K562 (cell line): ENCODE results near the gene TEX54. TPM values are rescaled to one million over a fixed set of nuclear protein-coding genes. Genes with fewer than 3 reads are reported as not detected.

Experiments
- ATAC-seq: fragments of 200-7000 bp; cut with Tn5 transposase; 3 replicates; pipeline ENCODE4 v1.9.1; 2020; ENCODE audit warnings: moderate library complexity
- BruUV-seq: library from RNA; stranded (reverse); fragments of 400-500 nt; replicated peaks from 2 replicates; lab custom pipeline; 2021; lab: Mats Ljungman, UMichigan
- CTCF ChIA-PET: fragments of 300-600 bp; formaldehyde crosslinking; extraction: SDS; loops from one replicate; lab custom pipeline; 2021; ENCODE audit warnings: low intra/inter-chr PET ratio; lab: Yijun Ruan, JAX
- POLR2A ChIA-PET: fragments of 300-600, 350-650 bp; sonication (Branson Sonifier 250); formaldehyde crosslinking; extraction: SDS; loops from one replicate; lab custom pipeline; 2021; ENCODE audit warnings: antibody characterized with exemption, inconsistent platforms; lab: Yijun Ruan, JAX
- DNase-seq, 4 experiments: peaks; one replicate each; pipeline versions ENCODE4 v3.0.0 to v3.0.0-alpha.2; 2011 to 2018; ENCODE audit warnings: low spot score in 3 of 4, mixed read lengths in 3 of 4; ENCODE audit errors: extremely low read depth in 1 of 4
- FAIRE-seq: peaks from 2 replicates; lab custom pipeline; 2011; peaks lifted over from hg19 to GRCh38; lab: Jason Lieb, UNC
- H2AFZ ChIP-seq: 2 replicates; pipeline ENCODE4 v1.6.0; 2011; ENCODE audit warnings: low read depth, low read length, control low read depth, inconsistent platforms
- H3K27ac ChIP-seq: fragments of 200-600 bp; 3 replicates; pipeline ENCODE4 v1.8.0; 2011; ENCODE audit warnings: low read depth, mild to moderate bottlenecking, control low read depth, inconsistent platforms, low read length, moderate library complexity, mixed read lengths; ENCODE audit errors: extremely low read depth
- H3K27me3 ChIP-seq, 2 experiments: fragments of 300-600 bp in 1 of 2; 2 replicates in 1 of 2; 3 replicates in 1 of 2; pipeline versions ENCODE4 v1.6.0 to v1.8.0; 2011; ENCODE audit warnings: inconsistent platforms in 2 of 2, low read length in 2 of 2, mild to moderate bottlenecking in 1 of 2, mixed read lengths in 1 of 2, moderate library complexity in 1 of 2; ENCODE audit not compliant: control insufficient read depth in 2 of 2, insufficient read depth in 2 of 2
- H3K36me3 ChIP-seq: fragments of 300-600 bp; 3 replicates; pipeline ENCODE4 v1.8.0; 2011; ENCODE audit warnings: mild to moderate bottlenecking, low read length, inconsistent platforms; ENCODE audit not compliant: control insufficient read depth, insufficient read depth
- H3K4me1 ChIP-seq, 2 experiments: fragments of 200-600 bp in 1 of 2; replicated peaks in 1 of 2; 2 replicates in 1 of 2; 3 replicates in 1 of 2; pipeline versions ENCODE4 v1.5.1 to v1.8.0; 2011; ENCODE audit warnings: inconsistent platforms in 2 of 2, low read length in 2 of 2, mild to moderate bottlenecking in 1 of 2, mixed read lengths in 1 of 2, moderate library complexity in 1 of 2; ENCODE audit not compliant: control insufficient read depth in 2 of 2, insufficient read depth in 2 of 2
- H3K4me2 ChIP-seq: 2 replicates; pipeline ENCODE4 v1.6.1; 2011; ENCODE audit warnings: low read length, control low read depth, inconsistent platforms, mixed read lengths; ENCODE audit not compliant: insufficient read depth
- H3K4me3 ChIP-seq: fragments of 200-600 bp; sonication (generic), shearing (Covaris generic); 2 replicates; pipeline ENCODE4 v1.5.1; 2016; ENCODE audit warnings: control low read depth, inconsistent platforms
- H3K79me2 ChIP-seq: fragments of 200-600 bp; 3 replicates; pipeline ENCODE4 v1.8.0; 2011; ENCODE audit warnings: low read length, inconsistent platforms; ENCODE audit not compliant: control insufficient read depth, insufficient read depth
- H3K9ac ChIP-seq, 2 experiments: 2 replicates each; pipeline versions ENCODE4 v1.6.0 to v1.6.1; 2011; ENCODE audit warnings: low read depth in 2 of 2, low read length in 2 of 2, control low read depth in 1 of 2, inconsistent platforms in 1 of 2, mild to moderate bottlenecking in 1 of 2, mixed read lengths in 1 of 2; ENCODE audit not compliant: insufficient read depth in 1 of 2
- H3K9me1 ChIP-seq: one replicate; pipeline ENCODE4 v1.6.0; 2011; ENCODE audit warnings: inconsistent platforms, mild to moderate bottlenecking, low read length, moderate library complexity; ENCODE audit not compliant: control insufficient read depth, insufficient read depth
- H3K9me3 ChIP-seq: replicated peaks from 2 replicates; pipeline ENCODE4 v1.5.1; 2011; ENCODE audit warnings: low read depth, low read length, inconsistent platforms; ENCODE audit not compliant: control insufficient read depth, insufficient read depth
- H4K20me1 ChIP-seq: replicated peaks from 2 replicates; pipeline ENCODE4 v1.6.1; 2011; ENCODE audit warnings: low read length, inconsistent platforms, mixed read lengths; ENCODE audit not compliant: control insufficient read depth, insufficient read depth
- CSDE1 ChIP-seq, 2 experiments: fragments of 450-650 bp; IDR thresholded peaks; 2 replicates each; pipeline ENCODE4 v1.6.1; 2016; ENCODE audit warnings: mild to moderate bottlenecking in 1 of 2
- FOS ChIP-seq: IDR thresholded peaks from 3 replicates; pipeline ENCODE4 v1.6.1; 2011; ENCODE audit not compliant: insufficient read length; ENCODE audit errors: extremely low read depth
- FOXP1 ChIP-seq: sonication (generic); formaldehyde crosslinking; IDR thresholded peaks from 2 replicates; pipeline ENCODE4 v1.8.0; 2022; ENCODE audit warnings: mild to moderate bottlenecking, missing genetic modification reagents
- GTF2E2 ChIP-seq: fragments of 200-800 bp; sonication (Bioruptor generic); IDR thresholded peaks from 2 replicates; pipeline ENCODE4 v1.6.1; 2016; ENCODE audit warnings: missing genetic modification characterization, missing compliant biosample characterization
- MYNN ChIP-seq, 2 experiments: sonication (generic); formaldehyde crosslinking in 1 of 2; IDR thresholded peaks; 2 replicates each; pipeline versions ENCODE4 v1.5.0 to v1.6.1; 2016 to 2020; ENCODE audit warnings: antibody characterized with exemption in 1 of 2, missing genetic modification reagents in 1 of 2
- NEUROD1 ChIP-seq: fragments of 150-350 bp; IDR thresholded peaks from 2 replicates; pipeline ENCODE4 v1.6.1; 2014; ENCODE audit warnings: borderline replicate concordance, low read length, low read depth; ENCODE audit not compliant: partially characterized antibody
- NR2C2 ChIP-seq, 2 experiments: fragments of 200-800 bp in 1 of 2; sonication (Bioruptor generic) in 1 of 2; sonication (generic) in 1 of 2; formaldehyde crosslinking in 1 of 2; IDR thresholded peaks; 2 replicates each; pipeline versions ENCODE4 v1.6.1 to v1.8.0; 2016 to 2022; ENCODE audit warnings: mild to moderate bottlenecking in 1 of 2, missing compliant biosample characterization in 1 of 2, missing genetic modification characterization in 1 of 2, missing genetic modification reagents in 1 of 2
- PHB2 ChIP-seq: fragments of 450-650 bp; IDR thresholded peaks from 2 replicates; pipeline ENCODE4 v1.6.1; 2017; ENCODE audit warnings: low read depth
- SAP30 ChIP-seq: fragments of 200-600 bp; sonication (generic); IDR thresholded peaks from 2 replicates; pipeline ENCODE4 v1.6.1; 2012; ENCODE audit warnings: borderline replicate concordance, low read depth, mild to moderate bottlenecking, moderate library complexity, low read length, control low read depth, inconsistent platforms; ENCODE audit not compliant: insufficient read depth, poor library complexity, severe bottlenecking
- ZEB2 ChIP-seq: fragments of 450-650 bp; IDR thresholded peaks from 2 replicates; pipeline ENCODE4 v1.6.1; 2016
- ZNF561 ChIP-seq: fragments of 450-650 bp; formaldehyde crosslinking; conservative IDR thresholded peaks from 2 replicates; pipeline ENCODE4 v1.4.0; 2020; ENCODE audit warnings: mild to moderate bottlenecking, moderate library complexity
- WGBS: fragments of 100-300 bp; shearing (Covaris generic); methylation state at CpG from one replicate; pipeline ENCODE4 v1.1.6; 2016; ENCODE audit warnings: low coverage, mixed read lengths; ENCODE audit not compliant: insufficient coverage; ENCODE audit errors: missing lambda C conversion rate; 5-methylcytosine and 5-hydroxymethylcytosine counted together
- in situ Hi-C: fragments of 300-500 bp; cut with MboI; formaldehyde crosslinking; loops from 4 replicates; pipeline ENCODE4 v1.15.0; 2018; ENCODE audit warnings: inconsistent platforms, mixed read lengths
- intact Hi-C: fragments of 100-400 bp; cut with micrococcal nuclease; formaldehyde crosslinking; loops from 2 replicates; pipeline ENCODE4 v1.14.2; 2022
- polyA plus RNA-seq, 8 experiments: library from polyadenylated mRNA; depleted of rRNA in 4 of 8; stranded (reverse) in 5 of 8; unstranded in 3 of 8; fragments of >200 nt; fragmentation: Nextera tagmentation in 2 of 8; fragmentation: Illumina TruSeq in 1 of 8; extraction: Ambion mirVana in 2 of 8; extraction: Trizol in 1 of 8; gene quantifications; 2 replicates each; pipeline versions ENCODE4 v1.2.1 to v1.2.3, GENCODE V29; 2011 to 2014; ENCODE audit warnings: inconsistent platforms in 1 of 8, missing spikeins in 1 of 8
- total RNA-seq, 7 experiments: library from RNA; depleted of rRNA in 6 of 7; stranded (reverse); fragments of >200 nt in 6 of 7; fragmentation: Illumina TruSeq in 2 of 7; extraction: Trizol in 2 of 7; gene quantifications; 2 replicates each; pipeline versions ENCODE4 v1.2.1 to v1.2.3, GENCODE V29; 2011 to 2021; ENCODE audit warnings: low replicate concordance in 1 of 7
- TF ChIP-seq, protein P1 (sequence below): fragments of 450-650 bp; conservative IDR thresholded peaks from 2 replicates; pipeline ENCODE4 v1.6.1; 2016; ENCODE audit warnings: missing genetic modification characterization, low read depth, mild to moderate bottlenecking, missing compliant biosample characterization, moderate library complexity
- TF ChIP-seq, protein P2 (sequence below): sonication (generic); formaldehyde crosslinking; IDR thresholded peaks from 2 replicates; pipeline ENCODE4 v1.8.0; 2022; ENCODE audit warnings: mild to moderate bottlenecking, missing genetic modification reagents

The TEX54 gene
- total and polyA plus RNA-seq, 9 of the 15 experiments (the other 6 are each of a cell fraction or from before 2014, with no cell fraction given): not detected

DNA sequence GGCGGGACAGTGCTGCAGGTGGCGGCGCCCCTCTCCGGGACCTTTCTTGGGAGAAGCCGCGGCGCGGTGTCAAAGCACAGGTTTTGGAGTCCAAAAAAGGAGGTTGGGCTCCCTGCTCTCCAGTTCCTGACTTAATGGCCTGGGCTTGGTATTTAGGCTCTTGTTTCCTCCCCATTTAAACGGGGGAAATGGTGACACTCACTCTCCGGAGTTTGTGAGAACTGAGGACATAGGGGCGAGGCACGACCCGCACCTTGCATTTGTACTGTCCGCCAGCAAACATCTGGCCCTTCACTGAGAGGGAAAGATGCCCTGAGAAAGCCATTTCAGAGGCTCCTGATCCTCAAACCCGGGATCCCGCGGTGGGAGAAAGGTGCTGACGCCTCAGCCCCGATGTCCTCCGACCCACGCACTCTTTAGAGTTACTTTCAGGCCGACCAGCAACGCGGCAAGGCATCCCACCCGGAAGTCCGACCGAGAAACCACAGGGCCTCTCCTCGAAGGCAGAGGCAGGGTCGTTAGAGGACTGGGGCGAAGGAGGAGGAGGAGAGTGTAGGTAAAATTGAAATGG is 9.6 kb upstream of the TEX54 start (continued):
- TF ChIP-seq, protein P1, sequence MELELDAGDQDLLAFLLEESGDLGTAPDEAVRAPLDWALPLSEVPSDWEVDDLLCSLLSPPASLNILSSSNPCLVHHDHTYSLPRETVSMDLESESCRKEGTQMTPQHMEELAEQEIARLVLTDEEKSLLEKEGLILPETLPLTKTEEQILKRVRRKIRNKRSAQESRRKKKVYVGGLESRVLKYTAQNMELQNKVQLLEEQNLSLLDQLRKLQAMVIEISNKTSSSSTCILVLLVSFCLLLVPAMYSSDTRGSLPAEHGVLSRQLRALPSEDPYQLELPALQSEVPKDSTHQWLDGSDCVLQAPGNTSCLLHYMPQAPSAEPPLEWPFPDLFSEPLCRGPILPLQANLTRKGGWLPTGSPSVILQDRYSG (tag): no peak
- no peak for TF ChIP-seq SAP30
- TF ChIP-seq NR2C2 (CRISPR knock-in tag; IDR thresholded peaks at IDR 0.05): no peak
- no peak for TF ChIP-seq NR2C2 (tag; IDR thresholded peaks at IDR 0.05)

DNA sequence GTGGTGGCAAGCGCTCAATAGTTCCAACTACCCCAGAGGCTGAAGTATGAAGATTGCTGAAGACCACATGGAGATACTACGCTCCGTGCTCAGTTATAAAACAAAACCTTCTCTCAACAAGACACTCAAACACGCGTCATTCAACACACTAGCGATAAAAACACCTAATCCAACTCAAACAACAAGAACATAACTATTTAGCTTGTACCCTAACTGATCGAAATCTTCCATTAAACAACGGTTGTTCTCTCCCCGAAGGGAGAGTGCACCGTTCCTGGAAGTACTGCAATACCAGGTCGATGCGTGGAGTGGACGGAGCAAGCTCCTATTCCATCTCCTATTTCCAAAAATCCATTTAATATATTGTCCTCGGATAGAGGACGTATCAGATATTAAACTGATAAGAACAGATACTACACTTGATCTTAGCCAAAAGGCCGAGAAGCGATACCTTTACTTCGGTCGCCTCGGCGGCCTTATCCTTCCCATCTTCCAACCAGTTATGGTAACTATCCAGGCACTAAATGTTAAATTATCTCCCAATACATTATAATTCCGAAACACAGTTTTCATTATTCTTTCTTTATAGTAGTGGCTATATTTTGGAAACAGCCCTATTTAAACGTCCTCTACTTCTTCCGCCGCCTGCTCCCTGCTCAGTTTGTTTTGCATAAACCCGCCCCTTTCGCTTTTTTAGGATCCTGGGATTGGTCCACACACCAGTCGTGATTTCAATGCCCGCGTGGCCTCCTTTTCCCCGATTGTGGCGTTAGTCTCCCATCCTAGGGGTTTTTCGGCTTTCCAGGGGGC is 8.9 kb upstream of the TEX54 start:
- ChIA-PET POLR2A (interaction anchor here (0.6 to 4.1 kb wide), 74 partner anchors 9 to 1867 kb away, joined by 3 to 403 read pairs (median 6); partner anchors contain the start of genes BSCL2, C11orf98, CSKMT and EEF1G), CTCF (no interaction called here)
- intact Hi-C loops (loop anchor here (1.0 to 10.0 kb wide), 9 partner anchors 15 to 444 kb away; partner anchors contain the start of genes C11orf98, CSKMT, HNRNPUL2 and NXF1), in situ Hi-C loops (no loop called here)
- TSS peak; percentile 97 for BruUV-seq
- Histone ChIP-seq H3K4me1 (peaks cover 8 to 19% of the 10 kb centered on the region in 2 experiments; a peak in 3 of 5 replicates), H4K20me1 (no peaks in the 10 kb centered on the region), H3K27me3 (no peaks in the 10 kb centered on the region), H3K4me3 (peak overlapping the region; percentile 33), H3K4me2 (peak overlapping the region; percentile 92), H3K9me1 (no peaks in the 10 kb centered on the region), H3K79me2 (peaks cover 30% of the 10 kb centered on the region), H2AFZ (peak overlapping the region; percentile 92), H3K36me3 (peaks cover 15% of the 10 kb centered on the region; the same call in 2 of the 3 replicates), H3K9ac (peak overlapping the region; percentile 75 to 86), H3K27ac (peak overlapping the region; percentile 89), H3K9me3 (no peaks in the 10 kb centered on the region; the same call in 1 of the 2 replicates)
- under 1% methylated on average over 33 of the region's 33 CpGs for WGBS
- DNase-seq: peak; percentile 81 to 96 (median 88)
- peak; percentile 100 for FAIRE-seq
- peak; percentile 89 for ATAC-seq
- TF ChIP-seq ZNF561 (CRISPR knock-in tag) (peak; percentile 98), FOXP1 (CRISPR knock-in tag) (peak; percentile 99), NEUROD1 (peak; percentile 90), ZEB2 (peak; percentile 91), CSDE1 (IDR thresholded peaks at IDR 0.05) (peak in 1 of 2 experiments; percentile 100; a peak in 2 of 4 replicates), GTF2E2 (tag) (peak; percentile 100), PHB2 (peak; percentile 69), MYNN (IDR thresholded peaks at IDR 0.05) (peak; percentile 96), MYNN (CRISPR knock-in tag; IDR thresholded peaks at IDR 0.05) (no peak), FOS (no peak)
- TF ChIP-seq, protein P2, sequence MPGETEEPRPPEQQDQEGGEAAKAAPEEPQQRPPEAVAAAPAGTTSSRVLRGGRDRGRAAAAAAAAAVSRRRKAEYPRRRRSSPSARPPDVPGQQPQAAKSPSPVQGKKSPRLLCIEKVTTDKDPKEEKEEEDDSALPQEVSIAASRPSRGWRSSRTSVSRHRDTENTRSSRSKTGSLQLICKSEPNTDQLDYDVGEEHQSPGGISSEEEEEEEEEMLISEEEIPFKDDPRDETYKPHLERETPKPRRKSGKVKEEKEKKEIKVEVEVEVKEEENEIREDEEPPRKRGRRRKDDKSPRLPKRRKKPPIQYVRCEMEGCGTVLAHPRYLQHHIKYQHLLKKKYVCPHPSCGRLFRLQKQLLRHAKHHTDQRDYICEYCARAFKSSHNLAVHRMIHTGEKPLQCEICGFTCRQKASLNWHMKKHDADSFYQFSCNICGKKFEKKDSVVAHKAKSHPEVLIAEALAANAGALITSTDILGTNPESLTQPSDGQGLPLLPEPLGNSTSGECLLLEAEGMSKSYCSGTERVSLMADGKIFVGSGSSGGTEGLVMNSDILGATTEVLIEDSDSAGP (CRISPR knock-in tag): peak; percentile 86
